IPS-18c (cell line): Measurements from ENCODE around the gene LATS1.
"Not testable (repeated sequence)": the region's sequence is repeated elsewhere in the genome, so short reads cannot be mapped to it uniquely, and the experiment has no call there.

ENCODE experiments used
- H3K4me3 ChIP-seq: 2 replicates; pipeline ENCODE4 v1.7.0; 2013; ENCODE audit warnings: low read depth, mild to moderate bottlenecking, low read length, moderate library complexity; ENCODE audit not compliant: insufficient read depth
- H3K9me3 ChIP-seq: one replicate; pipeline ENCODE4 v1.6.1; 2013; ENCODE audit warnings: mild to moderate bottlenecking, low read length, moderate library complexity; ENCODE audit not compliant: control insufficient read depth, insufficient read depth

The LATS1 gene

GRCh38 chr6:149717588-149718458 is at the start of gene LATS1:
LATS1 (minus strand) TSS chr6:149718101; CDS start chr6:149702126, 15,975 bp downstream.
- Histone ChIP-seq H3K4me3 (peak within 1 kb of the TSS; percentile 88), H3K9me3 (no peaks in the 10 kb centered on the region)

- H3K4me3 ChIP-seq = no peak overlapping the region
- peaks cover 2% of the 10 kb centered on the region for H3K9me3 ChIP-seq
These were observed 48.4 kb upstream of the LATS1 start for GRCh38 chr6:149766156-149766769.

- H3K9me3 ChIP-seq = no peaks in the 10 kb centered on the region
These were observed 46.0 kb upstream of the LATS1 start for GRCh38 chr6:149763866-149764265.

GRCh38 chr6:149761438-149761837 is 43.5 kb upstream of the LATS1 start:
- Histone ChIP-seq H3K4me3 (no peak overlapping the region), H3K9me3 (no peaks in the 10 kb centered on the region)

More at GRCh38 chr6:149763866-149764265, 46.0 kb upstream of the LATS1 start:
- no peak overlapping the region for H3K4me3 ChIP-seq

- H3K4me3 ChIP-seq = no peak overlapping the region
- H3K9me3 ChIP-seq = no peaks in the 10 kb centered on the region
These were observed 38.3 kb upstream of the LATS1 start for GRCh38 chr6:149756261-149756636.

GRCh38 chr6:149755300-149756260 is 37.7 kb upstream of the LATS1 start:
- Histone ChIP-seq H3K9me3 (no peaks in the 10 kb centered on the region), H3K4me3 (no peak overlapping the region)

- Histone ChIP-seq H3K9me3 (peaks cover 2% of the 10 kb centered on the region), H3K4me3 (no peak overlapping the region)
These were observed 36.6 kb upstream of the LATS1 start for GRCh38 chr6:149754548-149754947.

- not testable (repeated sequence) for H3K9me3 ChIP-seq, H3K4me3 ChIP-seq
These were observed 35.4 kb upstream of the LATS1 start for GRCh38 chr6:149753374-149753637.

GRCh38 chr6:149752600-149753373 is 34.9 kb upstream of the LATS1 start:
- Histone ChIP-seq H3K4me3 (no peak overlapping the region), H3K9me3 (peaks cover 2% of the 10 kb centered on the region)

GRCh38 chr6:149751920-149752319 is 34.0 kb upstream of the LATS1 start:
- not testable (repeated sequence) for H3K4me3 ChIP-seq, H3K9me3 ChIP-seq

GRCh38 chr6:149751239-149751638 is 33.3 kb upstream of the LATS1 start:
- H3K9me3 ChIP-seq = peaks cover 2% of the 10 kb centered on the region
- H3K4me3 ChIP-seq = no peak overlapping the region

- Histone ChIP-seq H3K9me3 (peaks cover 2% of the 10 kb centered on the region), H3K4me3 (peak overlapping the region; percentile 94)
These were observed 32.3 kb upstream of the LATS1 start for GRCh38 chr6:149750136-149750609.

GRCh38 chr6:149749594-149750135 is 31.8 kb upstream of the LATS1 start, which contains the start of gene PCMT1:
PCMT1 (plus strand) TSS chr6:149749741; CDS start chr6:149749902, 161 bp downstream.
- peaks cover 2% of the 10 kb centered on the region for H3K9me3 ChIP-seq
- peak within 1 kb of the TSS; percentile 94 for H3K4me3 ChIP-seq

- H3K4me3 ChIP-seq = peak overlapping the region; percentile 94
- H3K9me3 ChIP-seq = not testable (repeated sequence)
These were observed 31.2 kb upstream of the LATS1 start for GRCh38 chr6:149749082-149749593.

- peaks cover 2% of the 10 kb centered on the region for H3K9me3 ChIP-seq
These were observed 28.4 kb upstream of the LATS1 start, which contains the start of gene NUP43 for GRCh38 chr6:149746147-149746946. NUP43 (minus strand) TSS chr6:149746529; CDS start chr6:149746495, 34 bp downstream.

More at GRCh38 chr6:149746147-149746946, 28.4 kb upstream of the LATS1 start, which contains the start of gene NUP43:
- peak within 1 kb of the TSS; percentile 85 for H3K4me3 ChIP-seq
